Transverse colon (tissue), 4 donors: ENCODE results near the gene MACROD1. TPM values are rescaled to one million over a fixed set of nuclear protein-coding genes. Genes with fewer than 3 reads are reported as not detected.

ENCODE experiments used
- DNase-seq: peaks from one replicate; pipeline ENCODE4 v3.0.0-alpha.2; 2019
- H3K27ac ChIP-seq, 4 donors: fragments of 200-600 bp; sonication (generic); 2 replicates each; pipeline ENCODE4 v1.5.1; 2016 to 2018; ENCODE audit warnings: inconsistent platforms in 4 of 4
- H3K27me3 ChIP-seq: fragments of 200-600 bp; sonication (generic); 2 replicates; pipeline ENCODE4 v1.5.1; 2017; ENCODE audit warnings: inconsistent platforms
- H3K36me3 ChIP-seq, 4 donors: fragments of 200-600 bp; sonication (generic); 2 replicates each; pipeline ENCODE4 v1.5.1; 2017 to 2019; ENCODE audit warnings: inconsistent platforms in 4 of 4
- H3K4me1 ChIP-seq, 4 donors: fragments of 200-600 bp; sonication (generic); 2 replicates each; pipeline ENCODE4 v1.5.1; 2017 to 2020; ENCODE audit warnings: inconsistent platforms in 4 of 4
- H3K4me3 ChIP-seq, 4 donors: fragments of 200-600 bp; sonication (generic); 1 replicate in 1 of 4; 2 replicates in 3 of 4; pipeline versions ENCODE4 v1.5.1 to v1.6.1; 2017 to 2019; ENCODE audit warnings: inconsistent platforms in 4 of 4
- H3K9me3 ChIP-seq, 2 donors: fragments of 200-600 bp; sonication (generic); 2 replicates each; pipeline ENCODE4 v1.5.1; 2017 to 2019; ENCODE audit warnings: inconsistent platforms in 2 of 2
- CTCF ChIP-seq, 5 experiments: fragments of 200-600 bp in 3 of 5; fragments of 450-650 bp in 2 of 5; sonication (generic) in 3 of 5; IDR thresholded peaks; 1 replicate in 2 of 5; 2 replicates in 3 of 5; pipeline ENCODE4 v1.5.1; 2016 to 2017; ENCODE audit warnings: antibody characterized with exemption in 5 of 5, inconsistent platforms in 3 of 5, mild to moderate bottlenecking in 2 of 5, moderate library complexity in 1 of 5
- EP300 ChIP-seq: sonication (generic); formaldehyde crosslinking; IDR thresholded peaks from one replicate; pipeline ENCODE4 v1.6.1; 2017; ENCODE audit warnings: antibody characterized with exemption, low read depth
- POLR2A ChIP-seq: fragments of 450-650 bp; IDR thresholded peaks from one replicate; pipeline ENCODE4 v1.6.1; 2016; ENCODE audit warnings: antibody characterized with exemption, mild to moderate bottlenecking, moderate library complexity
- POLR2AphosphoS5 ChIP-seq, 3 donors: sonication (generic); formaldehyde crosslinking; IDR thresholded peaks; one replicate each; pipeline ENCODE4 v1.6.1; 2016; ENCODE audit warnings: antibody characterized with exemption in 3 of 3
- WGBS, 2 donors: methylation state at CpG; one replicate each; pipeline ENCODE4 v1.1.5; 2018; ENCODE audit warnings: low coverage in 1 of 2; 5-methylcytosine and 5-hydroxymethylcytosine counted together
- in situ Hi-C, 4 donors: fragments of 200-750 bp; cut with MboI; loops; one replicate each; pipeline versions ENCODE4 v1.15.0 to v1.15.1; 2017; ENCODE audit warnings: low sequenced_read_pairs in 3 of 4, low pct_ligation_motif_present in 1 of 4, low pct_unique_long_range_greater_than_20kb in 1 of 4
- intact Hi-C: fragments of 100-400 bp; cut with DNase I; formaldehyde crosslinking; loops from one replicate; pipeline ENCODE4 v1.15.1; 2023; ENCODE audit warnings: low total_unique reads
- total RNA-seq, 4 donors: library from RNA; depleted of rRNA; stranded (reverse); fragments of >200 nt; gene quantifications; one replicate each; pipeline ENCODE4 v1.1.0, GENCODE V29; 2016

The MACROD1 gene
- total RNA-seq, 4 donors from 2014 or later, result 42.9 to 50.7 (median 50.1) TPM

GRCh38 chr11:64126796-64127195 lies 39.1 kb downstream of the MACROD1 start:
- in situ Hi-C loops (no loop called here), intact Hi-C loops (no loop called here)
- DNase-seq, result no peak
- no peaks in the 10 kb centered on the region for H3K36me3 ChIP-seq
- no peaks in the 10 kb centered on the region for H3K27me3 ChIP-seq
- no peak overlapping the region for H3K27ac ChIP-seq
- peaks cover 0 to 5% (median 0%) of the 10 kb centered on the region in 4 donors for H3K4me1 ChIP-seq
- no peak overlapping the region for H3K4me3 ChIP-seq
- TF ChIP-seq EP300 (no peak), POLR2A (no peak), POLR2AphosphoS5 (IDR thresholded peaks at IDR 0.05) (no peak), CTCF (IDR thresholded peaks at IDR 0.05) (no peak)
- 90% methylated on average over 17 of the region's 17 CpGs; no CpG with 5 or more reads in 1 of the 2 donors for WGBS, 2 donors
- no peaks in the 10 kb centered on the region for H3K9me3 ChIP-seq

GRCh38 chr11:64126371-64126770 lies 39.5 kb downstream of the MACROD1 start:
- H3K4me3 ChIP-seq, result no peak overlapping the region
- in situ Hi-C loops, result no loop called here
- no peaks in the 10 kb centered on the region for H3K27me3 ChIP-seq
- no peaks in the 10 kb centered on the region for H3K9me3 ChIP-seq
- WGBS, 2 donors, result 79 to 87% methylated on average over 5 to 12 of the region's 12 CpGs
- H3K4me1 ChIP-seq, result peaks cover 0 to 5% (median 0%) of the 10 kb centered on the region in 4 donors
- no peak for DNase-seq
- no peak overlapping the region for H3K27ac ChIP-seq
- intact Hi-C loops, result no loop called here
- H3K36me3 ChIP-seq, result no peaks in the 10 kb centered on the region
- TF ChIP-seq EP300, result no peak
- TF ChIP-seq CTCF (IDR thresholded peaks at IDR 0.05), result no peak
- TF ChIP-seq POLR2A, result no peak
- TF ChIP-seq POLR2AphosphoS5 (IDR thresholded peaks at IDR 0.05), result no peak

- H3K4me1 ChIP-seq, result peaks cover 0 to 5% (median 0%) of the 10 kb centered on the region in 4 donors
- H3K27ac ChIP-seq, result no peak overlapping the region
Measured at GRCh38 chr11:64125676-64126075, 40.2 kb downstream of the MACROD1 start.

GRCh38 chr11:64124147-64124546 lies 41.8 kb downstream of the MACROD1 start:
- H3K4me1 ChIP-seq, result peaks cover 0 to 5% (median 0%) of the 10 kb centered on the region in 4 donors
- WGBS, 2 donors, result 87% methylated on average over 9 of the region's 9 CpGs; no CpG with 5 or more reads in 1 of the 2 donors
- TF ChIP-seq POLR2A, result no peak
- no peak for TF ChIP-seq CTCF (IDR thresholded peaks at IDR 0.05)
- TF ChIP-seq EP300, result no peak
- TF ChIP-seq POLR2AphosphoS5 (IDR thresholded peaks at IDR 0.05), result no peak
- no peak overlapping the region for H3K27ac ChIP-seq
- in situ Hi-C loops, result no loop called here
- H3K4me3 ChIP-seq, result no peak overlapping the region
- DNase-seq, result no peak
- H3K27me3 ChIP-seq, result no peaks in the 10 kb centered on the region
- intact Hi-C loops, result no loop called here
- H3K36me3 ChIP-seq, result no peaks in the 10 kb centered on the region
- H3K9me3 ChIP-seq, result no peaks in the 10 kb centered on the region

More at GRCh38 chr11:64125676-64126075, 40.2 kb downstream of the MACROD1 start:
- intact Hi-C loops (no loop called here), in situ Hi-C loops (no loop called here)
- Histone ChIP-seq H3K36me3 (no peaks in the 10 kb centered on the region), H3K27me3 (no peaks in the 10 kb centered on the region), H3K4me3 (no peak overlapping the region), H3K9me3 (no peaks in the 10 kb centered on the region)
- TF ChIP-seq POLR2A (no peak), EP300 (no peak), CTCF (IDR thresholded peaks at IDR 0.05) (no peak), POLR2AphosphoS5 (IDR thresholded peaks at IDR 0.05) (no peak)
- no peak for DNase-seq
- 77% methylated on average over 14 of the region's 14 CpGs; no CpG with 5 or more reads in 1 of the 2 donors for WGBS, 2 donors
